ENCODE data around the gene JOSD1.
A peak's percentile ranks its signal among the peaks of the same experiment; 100 is the strongest.

Gene JOSD1

DNA sequence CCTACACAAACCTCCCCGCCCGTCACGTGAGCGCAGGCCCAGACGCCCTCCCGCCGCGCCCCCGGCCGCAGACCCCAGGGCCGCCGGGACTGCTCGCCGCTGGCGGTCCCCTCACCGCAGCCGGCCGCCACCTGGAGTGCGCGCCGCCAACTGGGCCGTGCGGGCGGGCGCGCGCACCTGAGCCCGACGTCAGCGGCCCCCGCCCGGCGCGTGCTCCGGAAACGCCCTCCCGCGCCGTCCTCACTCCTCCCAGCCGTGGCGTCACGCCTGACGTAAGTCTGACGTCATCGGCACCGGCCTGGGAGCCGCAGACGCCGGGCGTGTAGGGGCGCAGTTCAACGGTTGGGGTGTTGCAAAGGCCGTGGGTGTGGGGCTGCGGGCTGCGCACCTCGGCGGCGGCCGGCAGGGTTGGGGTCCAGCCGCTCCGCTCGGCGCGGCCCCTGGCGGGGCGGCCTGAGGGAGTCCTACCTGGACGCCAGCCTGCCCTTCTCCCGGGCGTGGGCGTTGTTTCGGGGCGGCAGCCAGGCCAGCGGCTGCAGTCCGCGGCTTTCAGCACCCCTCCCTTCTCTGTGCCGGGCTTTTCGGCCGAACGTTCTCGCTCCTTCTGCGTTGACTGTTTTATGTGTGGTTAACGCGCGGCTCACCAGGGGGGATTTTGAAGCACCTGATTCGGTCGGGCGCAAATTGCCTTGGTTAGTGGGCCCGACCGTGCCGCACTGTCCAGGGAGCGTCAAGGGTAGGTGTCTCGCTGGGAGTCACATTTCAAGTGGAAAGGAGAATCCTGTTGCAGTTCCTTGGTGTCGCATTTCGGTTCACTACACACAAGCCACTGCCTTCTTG, at the start of gene JOSD1:
Gene JOSD1 (minus strand): TSS at position 155 of the 840 bp plus-strand sequence. CDS start 956 bp downstream, outside the sequence.
- no peaks in the 10 kb centered on the region for H3K9me3 Mint-ChIP-seq
- H3K4me1 Mint-ChIP-seq (ENCODE audit: low read depth): peaks cover 54% of the 10 kb centered on the region
- DNase-seq (ENCODE audit: low spot score): peak; percentile 98
- peak within 1 kb of the TSS; percentile 96 for H3K4me3 Mint-ChIP-seq
- H3K36me3 Mint-ChIP-seq (ENCODE audit: low read depth): peaks cover 23% of the 10 kb centered on the region
- no peaks in the 10 kb centered on the region for H3K27me3 Mint-ChIP-seq (ENCODE audit: low read depth)
- peak within 1 kb of the TSS; percentile 100 for H3K27ac Mint-ChIP-seq

- Mint-ChIP-seq H3K27me3 (ENCODE audit: low read depth) (no peaks in the 10 kb centered on the region), H3K27ac (peak overlapping the region; percentile 84), H3K9me3 (no peaks in the 10 kb centered on the region), H3K4me1 (ENCODE audit: low read depth) (peaks cover 35% of the 10 kb centered on the region), H3K36me3 (ENCODE audit: low read depth) (peaks cover 83% of the 10 kb centered on the region), H3K4me3 (peak overlapping the region; percentile 69)
- DNase-seq (ENCODE audit: low spot score): no peak
Measured at GRCh38 chr22:38750104-38750503, 49.4 kb upstream of the JOSD1 start.

DNA sequence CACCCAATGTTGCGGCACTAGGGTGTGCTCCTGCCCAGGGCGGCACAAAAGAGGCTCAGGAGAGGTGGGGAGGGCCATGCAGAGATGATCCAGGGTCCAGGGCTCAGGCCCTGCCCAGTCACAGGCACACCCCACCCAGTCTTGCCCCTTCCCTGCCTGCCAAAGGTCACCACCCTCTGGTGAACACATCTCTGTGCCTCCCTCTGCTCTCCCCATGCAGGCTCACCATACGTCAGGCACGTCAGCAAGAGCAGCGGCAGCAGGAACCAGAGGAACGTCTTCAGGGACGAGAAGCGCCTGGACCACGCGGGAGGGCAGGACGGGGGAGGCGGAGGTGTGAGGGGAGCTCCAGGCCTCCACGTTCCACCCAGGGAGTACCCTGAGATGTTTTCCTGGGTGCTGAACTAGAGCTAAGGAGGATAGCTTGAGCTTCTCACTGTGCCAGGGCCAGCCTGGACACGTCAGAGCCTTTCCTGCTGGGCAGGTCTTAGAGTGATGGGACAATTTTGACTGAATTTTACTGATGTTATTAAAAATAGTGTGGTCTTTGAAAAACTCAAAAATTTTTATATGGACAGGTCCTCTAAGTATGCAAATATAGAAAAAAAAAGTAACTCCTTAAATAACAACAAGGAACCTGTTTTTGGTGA, 47.9 kb upstream of the JOSD1 start:
- no peaks in the 10 kb centered on the region for H3K27me3 Mint-ChIP-seq (ENCODE audit: low read depth)
- DNase-seq (ENCODE audit: low spot score): no peak
- H3K36me3 Mint-ChIP-seq (ENCODE audit: low read depth): peaks cover 77% of the 10 kb centered on the region
- H3K4me1 Mint-ChIP-seq (ENCODE audit: low read depth): peaks cover 35% of the 10 kb centered on the region
- no peak overlapping the region for H3K27ac Mint-ChIP-seq
- H3K9me3 Mint-ChIP-seq: no peaks in the 10 kb centered on the region
- H3K4me3 Mint-ChIP-seq: no peak overlapping the region

DNA sequence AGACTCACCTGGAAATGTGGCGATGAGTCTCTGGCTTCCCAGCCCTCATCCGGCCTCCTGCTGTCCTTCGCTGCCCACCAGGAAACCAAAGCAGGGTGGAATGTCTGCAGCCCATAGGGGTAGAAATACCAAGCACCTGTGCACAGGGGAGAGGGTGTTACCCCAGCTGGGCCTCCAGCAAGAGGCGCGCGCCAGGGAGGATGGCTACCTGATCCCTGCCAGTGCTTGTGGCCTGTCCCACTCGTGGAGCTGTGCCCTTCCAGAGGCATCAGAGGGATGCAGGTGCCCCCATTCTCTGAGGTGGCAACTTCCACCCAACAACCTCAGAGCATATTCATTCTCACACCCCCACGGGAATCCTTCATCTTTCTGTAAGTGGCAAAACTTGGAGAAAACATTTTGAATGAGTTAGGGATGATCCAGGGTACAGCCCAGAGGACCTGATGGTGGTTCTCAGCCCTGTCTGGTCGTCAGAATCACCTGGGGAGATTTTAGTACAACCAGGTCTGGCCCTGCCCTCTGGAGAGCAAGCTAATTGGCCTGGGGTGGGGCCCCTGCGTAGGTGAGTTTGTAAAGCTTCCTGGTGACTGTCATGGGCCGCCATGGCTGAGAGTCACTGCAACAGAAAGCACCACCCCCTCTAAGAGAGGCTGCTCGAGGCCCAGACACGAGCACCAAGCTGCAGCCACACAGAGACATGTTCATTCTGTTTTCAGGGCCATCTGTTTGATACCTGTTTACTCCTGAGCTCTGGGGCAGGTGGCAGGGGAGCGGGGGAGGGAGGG, 45.1 kb upstream of the JOSD1 start:
- Mint-ChIP-seq H3K4me3 (no peak overlapping the region), H3K9me3 (no peaks in the 10 kb centered on the region), H3K4me1 (ENCODE audit: low read depth) (peaks cover 18% of the 10 kb centered on the region), H3K27me3 (ENCODE audit: low read depth) (no peaks in the 10 kb centered on the region), H3K27ac (peak overlapping the region; percentile 10), H3K36me3 (ENCODE audit: low read depth) (peaks cover 76% of the 10 kb centered on the region)
- no peak for DNase-seq (ENCODE audit: low spot score)

- Mint-ChIP-seq H3K27me3 (ENCODE audit: low read depth) (no peaks in the 10 kb centered on the region), H3K4me3 (no peak overlapping the region), H3K36me3 (ENCODE audit: low read depth) (peaks cover 76% of the 10 kb centered on the region), H3K9me3 (no peaks in the 10 kb centered on the region), H3K27ac (peak overlapping the region; percentile 49), H3K4me1 (ENCODE audit: low read depth) (peaks cover 14% of the 10 kb centered on the region)
- no peak for DNase-seq (ENCODE audit: low spot score)
Measured at GRCh38 chr22:38744981-38745380, 44.2 kb upstream of the JOSD1 start.

- DNase-seq (ENCODE audit: low spot score): no peak
- peaks cover 76% of the 10 kb centered on the region for H3K36me3 Mint-ChIP-seq (ENCODE audit: low read depth)
- no peaks in the 10 kb centered on the region for H3K27me3 Mint-ChIP-seq (ENCODE audit: low read depth)
- H3K27ac Mint-ChIP-seq: no peak overlapping the region
- no peaks in the 10 kb centered on the region for H3K9me3 Mint-ChIP-seq
- H3K4me3 Mint-ChIP-seq: no peak overlapping the region
- H3K4me1 Mint-ChIP-seq (ENCODE audit: low read depth): peaks cover 16% of the 10 kb centered on the region
Measured at GRCh38 chr22:38742176-38742942, 41.6 kb upstream of the JOSD1 start.

DNA sequence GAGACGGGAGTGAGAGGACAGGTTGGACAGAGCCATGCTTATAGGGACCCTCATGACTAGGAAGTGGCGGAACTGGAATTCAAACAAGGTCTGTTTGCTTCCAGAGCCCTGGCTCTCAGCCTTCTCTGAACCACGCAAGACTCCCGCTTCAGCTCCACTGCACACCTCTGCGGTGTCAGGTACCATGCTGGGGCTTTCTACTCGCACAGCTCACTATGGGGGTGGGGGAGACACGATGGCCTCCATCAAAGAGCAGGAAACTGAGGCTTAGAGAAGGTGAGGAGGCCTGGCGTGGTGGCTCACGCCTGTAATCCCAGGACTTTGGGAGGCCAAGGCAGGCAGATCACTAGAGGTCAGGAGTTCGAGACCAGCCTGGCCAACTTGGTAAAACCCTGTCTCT, 40.8 kb upstream of the JOSD1 start:
- no peak overlapping the region for H3K4me3 Mint-ChIP-seq

DNA sequence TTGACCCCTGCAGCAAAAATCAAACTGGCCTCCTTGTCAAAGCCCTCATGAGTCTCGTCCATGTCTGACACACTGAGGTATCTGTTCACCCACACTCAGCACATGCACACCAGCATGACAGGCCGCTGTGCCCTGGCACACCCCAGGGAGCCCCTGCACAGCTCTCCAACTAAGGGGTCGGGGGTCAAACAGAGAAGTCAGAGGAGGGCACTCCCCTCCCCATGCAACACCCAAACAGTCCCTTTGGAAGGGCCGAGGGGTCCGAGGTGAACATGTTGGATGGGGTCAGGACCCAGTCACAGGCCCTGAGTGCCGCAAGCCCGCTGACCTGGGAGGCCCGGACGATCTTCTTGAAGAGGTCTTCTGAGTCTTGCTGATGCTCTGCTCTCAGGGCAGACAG, 40.4 kb upstream of the JOSD1 start:
- Mint-ChIP-seq H3K9me3 (no peaks in the 10 kb centered on the region), H3K4me3 (no peak overlapping the region), H3K27ac (peak overlapping the region; percentile 41), H3K27me3 (ENCODE audit: low read depth) (no peaks in the 10 kb centered on the region), H3K4me1 (ENCODE audit: low read depth) (peaks cover 21% of the 10 kb centered on the region), H3K36me3 (ENCODE audit: low read depth) (peaks cover 80% of the 10 kb centered on the region)
- no peak for DNase-seq (ENCODE audit: low spot score)

More for the DNA sequence above, 40.8 kb upstream of the JOSD1 start:
- Mint-ChIP-seq H3K36me3 (ENCODE audit: low read depth) (peaks cover 81% of the 10 kb centered on the region), H3K4me1 (ENCODE audit: low read depth) (peaks cover 21% of the 10 kb centered on the region), H3K9me3 (no peaks in the 10 kb centered on the region), H3K27ac (no peak overlapping the region), H3K27me3 (ENCODE audit: low read depth) (no peaks in the 10 kb centered on the region)
- no peak for DNase-seq (ENCODE audit: low spot score)

GRCh38 chr22:38740754-38741153, 40.0 kb upstream of the JOSD1 start:
- no peaks in the 10 kb centered on the region for H3K27me3 Mint-ChIP-seq (ENCODE audit: low read depth)
- H3K36me3 Mint-ChIP-seq (ENCODE audit: low read depth): peaks cover 81% of the 10 kb centered on the region
- H3K27ac Mint-ChIP-seq: peak overlapping the region; percentile 41
- H3K9me3 Mint-ChIP-seq: no peaks in the 10 kb centered on the region
- H3K4me1 Mint-ChIP-seq (ENCODE audit: low read depth): peaks cover 21% of the 10 kb centered on the region
- no peak overlapping the region for H3K4me3 Mint-ChIP-seq
- no peak for DNase-seq (ENCODE audit: low spot score)

GRCh38 chr22:38740116-38740723, 39.5 kb upstream of the JOSD1 start:
- Mint-ChIP-seq H3K36me3 (ENCODE audit: low read depth) (peaks cover 81% of the 10 kb centered on the region), H3K4me3 (no peak overlapping the region), H3K27me3 (ENCODE audit: low read depth) (no peaks in the 10 kb centered on the region), H3K27ac (peak overlapping the region; percentile 31), H3K9me3 (no peaks in the 10 kb centered on the region), H3K4me1 (ENCODE audit: low read depth) (peaks cover 19% of the 10 kb centered on the region)
- DNase-seq (ENCODE audit: low spot score): no peak

- Mint-ChIP-seq H3K36me3 (ENCODE audit: low read depth) (peaks cover 80% of the 10 kb centered on the region), H3K9me3 (no peaks in the 10 kb centered on the region), H3K4me3 (no peak overlapping the region), H3K27me3 (ENCODE audit: low read depth) (no peaks in the 10 kb centered on the region), H3K4me1 (ENCODE audit: low read depth) (peaks cover 15% of the 10 kb centered on the region), H3K27ac (peak overlapping the region; percentile 31)
- DNase-seq (ENCODE audit: low spot score): no peak
Measured at GRCh38 chr22:38739300-38740055, 38.7 kb upstream of the JOSD1 start.

DNA sequence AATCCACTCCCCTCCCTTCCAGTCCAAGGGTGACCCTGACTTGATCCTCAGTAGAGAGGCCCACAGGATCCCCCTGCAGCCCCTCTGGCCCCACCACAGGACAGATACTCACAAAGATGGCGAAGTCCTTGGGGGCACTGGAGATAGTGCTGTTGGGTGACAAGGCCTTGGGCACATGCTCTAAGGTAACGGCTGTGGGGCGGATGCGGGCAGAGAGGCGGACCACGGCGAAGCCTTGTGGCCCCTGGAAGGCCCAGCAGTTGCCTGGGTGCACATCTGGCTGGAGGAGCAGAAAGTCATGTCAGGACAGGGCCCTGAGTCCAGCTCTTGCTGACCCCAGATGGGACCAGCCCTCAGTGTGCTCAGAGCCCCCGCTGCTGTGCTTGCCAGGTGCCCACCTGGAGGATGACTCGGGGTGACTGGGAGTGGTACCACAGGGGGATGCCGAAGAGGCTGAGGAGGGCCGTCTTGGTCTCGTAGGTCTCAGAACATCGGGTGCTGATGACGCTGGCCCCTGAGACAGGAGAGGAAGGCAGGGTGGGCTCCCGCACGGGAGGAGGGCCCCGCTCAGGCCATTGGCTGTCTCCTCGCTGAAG, 37.8 kb upstream of the JOSD1 start:
- Mint-ChIP-seq H3K4me3 (no peak overlapping the region), H3K36me3 (ENCODE audit: low read depth) (peaks cover 85% of the 10 kb centered on the region), H3K4me1 (ENCODE audit: low read depth) (peaks cover 22% of the 10 kb centered on the region), H3K9me3 (no peaks in the 10 kb centered on the region), H3K27ac (peak overlapping the region; percentile 63), H3K27me3 (ENCODE audit: low read depth) (no peaks in the 10 kb centered on the region)
- no peak for DNase-seq (ENCODE audit: low spot score)
